Activated T-cell treated with anti-CD3 and anti-CD28 coated beads, Interleukin-2, amount 50 U/mL, for 1 hour (primary cell): ENCODE measurements around the gene SKIL.
A peak's percentile ranks its signal among the peaks of the same experiment; 100 is the strongest.

Experiments
- DNase-seq: peaks from one replicate; pipeline ENCODE4 v3.0.0-alpha.2; 2020

Gene SKIL

DNA sequence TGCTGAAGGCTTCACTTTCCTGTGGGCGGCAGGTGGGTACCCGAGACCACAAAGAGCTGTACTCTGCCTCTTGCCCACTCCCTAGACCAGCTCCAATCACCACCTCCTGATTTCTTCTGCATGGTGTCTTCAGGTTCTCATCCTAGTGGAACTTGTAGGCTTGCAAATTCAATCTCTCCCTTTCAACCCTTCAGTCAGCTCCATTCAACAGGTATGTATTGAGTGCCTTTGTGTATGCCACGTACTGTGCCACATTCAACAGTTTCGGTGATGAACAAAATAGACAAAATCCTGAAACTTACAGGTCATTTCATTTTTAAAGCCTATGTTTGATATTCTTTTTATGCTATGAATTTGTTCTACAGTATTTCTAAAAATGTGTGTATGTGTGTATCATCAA lies 55.8 kb downstream of the SKIL start:
- DNase-seq, result no peak

DNA sequence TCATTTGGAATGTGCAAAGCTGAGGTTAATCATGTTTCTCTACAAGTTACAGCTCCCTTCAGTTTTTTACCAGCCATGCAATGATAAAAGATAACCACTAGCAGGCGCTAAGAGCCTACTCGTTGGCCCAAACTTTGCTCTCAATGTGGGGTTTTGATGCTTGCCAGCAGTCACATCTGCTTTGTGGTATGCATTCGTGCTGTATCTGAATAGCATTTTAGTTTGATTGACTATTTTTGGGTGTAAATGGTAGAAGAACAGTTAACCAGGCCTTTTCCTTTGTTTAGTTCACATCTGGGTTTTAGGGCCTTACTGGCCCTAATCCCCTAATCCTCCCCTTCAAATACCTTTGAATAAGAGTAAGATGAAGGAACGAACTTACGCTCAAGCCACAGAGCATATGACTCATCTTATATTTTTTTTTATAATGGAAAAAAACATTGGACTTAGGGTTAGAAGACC lies 56.7 kb downstream of the SKIL start:
- DNase-seq, result peak; percentile 22

DNA sequence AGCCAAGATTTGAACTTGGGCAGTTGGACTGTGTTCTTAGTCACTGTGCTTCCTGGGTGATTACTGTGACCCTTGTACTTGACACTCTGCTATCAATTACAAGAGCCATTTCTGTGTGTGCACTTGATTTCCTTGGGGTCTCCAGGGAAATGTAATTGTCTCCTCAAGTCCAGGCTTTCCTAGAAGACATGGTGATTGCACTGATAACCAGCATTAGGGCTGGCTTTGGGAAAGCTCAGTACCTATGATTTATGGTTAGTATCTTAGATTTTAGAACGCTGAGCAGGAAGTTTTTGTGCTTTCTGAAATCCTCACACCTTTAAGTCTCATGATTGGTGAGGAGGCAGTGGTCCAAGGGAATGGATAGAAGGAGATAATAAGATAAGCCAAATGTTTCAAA lies 59.6 kb downstream of the SKIL start:
- no peak for DNase-seq

- DNase-seq, result no peak
These were observed 61.2 kb downstream of the SKIL start, which contains the start of gene CLDN11 for GRCh38 chr3:170418422-170419398. Gene CLDN11 (plus strand): TSS chr3:170418868. CDS start chr3:170419067, 199 bp downstream.

DNA sequence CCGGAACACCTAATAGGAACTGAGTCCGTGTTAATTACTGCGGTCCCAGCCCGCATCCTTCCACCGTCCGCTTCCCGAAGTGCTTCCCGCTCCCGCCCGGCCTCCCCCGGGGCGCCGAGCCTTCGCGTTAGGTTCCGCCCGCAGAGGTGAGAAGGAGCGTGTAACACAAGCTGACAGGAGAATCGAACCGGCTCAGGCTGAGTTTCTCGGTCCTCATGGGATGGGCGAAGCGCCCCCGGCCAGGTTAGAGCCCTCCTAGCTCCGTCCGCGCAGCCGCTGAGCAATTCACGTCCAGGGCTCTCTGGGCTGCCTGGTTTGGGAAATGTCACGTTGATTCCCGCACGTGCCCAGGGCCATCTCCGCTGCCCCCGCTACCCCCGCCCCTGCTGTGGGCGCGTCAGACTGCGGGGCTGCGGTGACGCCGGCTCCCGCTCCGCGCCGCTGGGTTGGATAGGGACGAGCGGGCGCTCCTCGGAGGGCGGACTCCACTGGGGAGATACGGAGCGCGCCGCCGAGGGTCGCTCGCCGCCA lies 62.1 kb downstream of the SKIL start:
- no peak for DNase-seq

DNA sequence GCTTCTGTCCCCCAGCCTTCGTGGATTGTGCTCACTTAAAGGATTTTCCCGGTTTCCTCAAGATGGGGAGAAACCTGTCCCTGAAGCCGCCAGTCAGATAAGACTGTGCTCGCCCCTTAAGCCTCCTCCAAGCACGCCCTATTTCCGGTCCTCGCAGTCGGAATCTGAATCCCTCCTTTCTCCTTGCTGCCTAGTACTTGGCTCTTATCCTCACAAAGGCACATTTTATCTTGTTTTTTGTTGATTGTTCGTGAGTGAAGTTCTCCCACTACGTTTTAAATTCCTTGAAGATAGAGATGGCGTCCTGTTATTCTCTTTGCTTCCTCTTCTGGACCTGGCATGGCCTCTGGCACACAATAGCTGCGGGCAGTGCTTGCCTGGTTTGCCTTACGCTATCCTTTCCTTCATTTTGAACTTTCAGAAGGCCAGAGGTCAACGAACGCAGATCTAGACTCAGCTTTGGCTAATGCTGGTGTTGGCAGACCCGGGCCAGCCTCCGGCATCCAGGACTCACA lies 62.8 kb downstream of the SKIL start:
- no peak for DNase-seq

- DNase-seq, result no peak
These were observed 63.7 kb downstream of the SKIL start for GRCh38 chr3:170421111-170421641.

DNA sequence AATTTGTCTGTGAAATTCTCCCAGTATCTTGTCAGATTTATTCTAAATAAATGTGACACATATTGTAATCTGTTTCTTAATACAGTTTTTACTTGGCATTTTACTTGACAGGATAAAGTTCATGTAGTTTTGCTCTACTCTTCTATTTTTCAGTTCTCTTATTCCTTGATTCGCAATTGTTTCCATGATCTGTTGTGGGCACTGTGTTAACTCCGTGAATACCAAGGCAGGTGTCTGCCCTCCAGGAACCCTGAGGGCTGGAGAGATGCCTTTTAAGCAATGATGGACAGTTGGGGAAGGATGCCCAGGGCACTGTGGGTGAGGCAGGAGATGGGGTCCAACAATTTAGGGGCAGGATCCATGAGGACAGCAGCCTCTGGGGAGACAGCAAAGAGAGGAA lies 64.2 kb downstream of the SKIL start:
- no peak for DNase-seq

- DNase-seq, result no peak
These were observed 65.6 kb downstream of the SKIL start for GRCh38 chr3:170423001-170423615.

DNA sequence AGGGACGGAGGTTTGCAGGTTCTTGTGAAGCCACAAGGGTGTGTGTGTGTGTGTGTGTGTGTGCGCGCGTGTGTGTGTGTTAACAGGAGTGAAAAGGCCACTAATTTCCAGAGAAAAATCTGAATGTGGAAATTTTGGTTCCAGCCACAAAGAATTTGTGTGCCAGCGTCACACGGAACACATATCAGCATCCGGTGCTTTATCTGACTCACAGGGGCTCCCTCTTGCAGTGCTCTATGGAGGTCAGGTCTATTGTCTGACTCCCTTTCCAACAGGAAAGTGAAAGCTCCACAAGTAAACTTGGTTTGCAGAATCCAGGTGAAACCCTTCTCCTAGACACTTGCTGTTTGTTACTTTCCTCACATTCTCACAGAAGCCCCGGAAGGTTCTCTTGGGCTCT lies 67.4 kb downstream of the SKIL start:
- no peak for DNase-seq

DNA sequence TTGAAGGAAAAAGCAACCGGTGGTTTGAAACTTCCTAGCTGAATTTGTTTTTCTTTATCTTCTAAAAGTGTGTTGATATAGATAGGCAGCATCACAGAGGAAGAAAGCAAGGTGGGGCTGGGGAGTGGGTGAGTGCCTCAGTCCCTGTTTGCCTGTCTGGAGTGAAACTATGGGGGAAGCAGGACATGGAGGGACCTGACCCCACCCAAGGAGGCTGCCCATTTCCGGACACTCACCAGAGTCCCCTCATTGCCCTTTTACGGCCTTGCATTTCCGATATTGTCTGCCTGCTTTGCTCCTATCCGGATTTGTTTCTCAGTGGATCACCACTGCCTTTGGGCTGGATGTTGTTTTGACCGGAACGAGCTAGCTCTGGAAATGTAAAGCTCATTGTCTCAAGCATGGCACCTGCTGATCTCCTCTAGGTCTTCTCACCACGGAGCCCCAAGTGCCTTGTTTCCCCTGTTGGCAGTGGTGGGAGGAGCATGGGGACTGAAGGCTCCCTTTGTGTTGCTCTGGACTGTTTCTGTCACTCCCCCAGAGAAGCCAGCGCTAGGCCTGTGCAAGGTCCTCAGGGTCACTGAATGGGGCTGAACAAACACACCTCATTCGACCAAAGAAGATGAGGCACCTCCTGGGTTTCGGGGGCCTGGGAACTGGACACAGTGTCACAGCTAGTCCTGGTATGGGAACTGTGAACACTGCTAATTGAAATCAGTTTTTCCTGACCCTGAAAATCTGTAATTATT lies 68.2 kb downstream of the SKIL start:
- no peak for DNase-seq

- no peak for DNase-seq
These were observed 68.8 kb downstream of the SKIL start for GRCh38 chr3:170426240-170426797.

- DNase-seq, result no peak
These were observed 70.6 kb downstream of the SKIL start for GRCh38 chr3:170428095-170428494.

- DNase-seq, result no peak
These were observed 71.5 kb downstream of the SKIL start for GRCh38 chr3:170429050-170429449.

DNA sequence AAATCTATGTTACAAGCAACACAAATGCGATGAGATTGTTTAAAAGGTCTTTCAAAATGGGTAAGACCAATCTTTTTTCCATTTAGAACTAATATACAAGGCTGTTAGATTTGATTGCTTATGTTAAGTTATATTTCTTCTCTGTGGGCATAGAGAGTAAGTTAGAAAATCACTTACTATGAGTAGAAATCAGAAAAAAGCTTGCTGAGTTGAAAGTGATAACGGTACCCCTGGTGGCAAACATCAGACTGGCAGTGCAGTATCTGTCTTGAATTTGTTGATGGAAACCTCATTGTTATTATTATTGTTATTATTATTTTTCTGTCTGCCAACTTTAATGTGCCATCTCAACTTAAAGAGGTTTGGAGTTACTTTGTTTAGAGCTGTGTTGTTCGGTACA lies 73.5 kb downstream of the SKIL start:
- no peak for DNase-seq

DNA sequence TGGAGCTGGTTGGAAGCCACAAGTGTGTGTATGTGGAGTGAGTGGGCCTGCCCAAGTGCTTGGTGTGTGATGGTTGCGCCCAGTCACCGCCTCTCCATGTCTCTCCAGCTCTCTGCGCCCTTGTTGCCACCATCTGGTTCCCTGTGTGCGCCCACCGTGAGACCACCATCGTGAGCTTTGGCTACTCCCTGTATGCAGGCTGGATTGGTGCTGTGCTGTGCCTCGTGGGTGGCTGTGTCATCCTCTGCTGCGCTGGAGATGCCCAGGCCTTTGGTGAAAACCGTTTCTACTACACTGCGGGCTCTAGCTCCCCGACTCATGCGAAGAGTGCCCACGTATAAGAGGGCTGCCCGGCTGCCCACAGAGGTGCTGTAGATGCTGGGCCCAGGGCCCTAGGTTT lies 74.9 kb downstream of the SKIL start:
- DNase-seq, result no peak

GRCh38 chr3:170436697-170437096 lies 79.2 kb downstream of the SKIL start:
- no peak for DNase-seq

- DNase-seq, result no peak
These were observed 79.7 kb downstream of the SKIL start for GRCh38 chr3:170437176-170437575.

DNA sequence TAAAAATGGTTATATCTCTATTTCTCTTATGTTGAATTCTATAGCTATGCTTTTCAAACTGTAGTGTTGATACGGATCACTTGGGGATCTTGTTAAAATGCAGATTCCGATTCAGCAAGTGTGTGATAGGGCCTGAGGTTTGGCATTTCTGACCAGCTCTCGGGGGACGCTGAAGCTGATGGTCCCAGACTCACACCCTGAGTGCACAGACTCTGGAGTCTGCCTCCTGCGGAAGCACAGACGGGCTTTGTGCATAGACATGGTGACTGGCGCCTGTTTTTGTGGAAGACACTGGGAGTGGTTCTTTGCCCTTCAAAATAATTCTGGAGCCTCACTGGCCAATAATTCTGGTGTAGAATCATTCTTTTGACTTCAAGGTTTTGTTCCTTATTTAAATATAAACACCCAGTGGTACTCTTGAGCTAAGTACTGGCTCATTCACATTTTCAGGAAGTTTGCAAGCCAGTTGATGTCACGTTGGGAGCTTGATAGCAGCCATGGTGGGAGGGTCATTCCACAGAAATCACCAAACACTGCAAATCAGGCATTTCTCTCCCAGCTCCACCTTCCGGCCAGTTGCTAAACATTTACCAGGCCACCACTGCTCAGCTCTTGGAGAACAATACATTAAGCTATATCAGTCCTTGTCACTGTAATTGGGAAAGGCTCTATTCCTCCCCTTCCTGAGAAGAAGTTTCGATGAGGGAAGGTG lies 80.3 kb downstream of the SKIL start:
- no peak for DNase-seq

GRCh38 chr3:170438836-170439235 lies 81.3 kb downstream of the SKIL start:
- DNase-seq, result no peak

DNA sequence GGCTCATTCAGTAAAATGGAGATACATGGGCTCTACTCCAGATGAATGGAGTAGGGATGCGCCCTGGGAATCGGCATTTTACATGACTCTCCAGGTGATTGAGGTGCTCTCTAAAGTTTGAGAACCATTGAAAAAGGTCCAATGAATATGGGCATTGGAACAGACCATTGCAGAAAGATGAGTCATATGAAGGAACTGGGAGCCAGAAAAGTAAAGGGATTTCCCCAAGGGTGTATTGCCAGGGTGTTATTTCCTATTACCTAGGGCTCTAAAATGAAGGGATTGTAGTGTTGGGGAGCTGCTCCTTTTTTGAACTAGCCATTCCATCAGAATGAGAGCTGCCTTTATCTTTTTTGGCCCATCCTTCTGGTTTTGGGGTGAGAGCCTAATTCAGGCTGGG lies 82.8 kb downstream of the SKIL start:
- DNase-seq, result no peak

GRCh38 chr3:170441412-170441811 lies 83.9 kb downstream of the SKIL start:
- no peak for DNase-seq
